B cell (primary cell): ENCODE measurements around the gene EMB. TPM values are rescaled to one million over a fixed set of nuclear protein-coding genes. Genes with fewer than 3 reads are reported as not detected.
"Not testable (repeated sequence)": the region's sequence is repeated elsewhere in the genome, so short reads cannot be mapped to it uniquely, and the experiment has no call there.

Source experiments
- ATAC-seq: fragments of 200-7000 bp; cut with Tn5 transposase; one replicate; pipeline ENCODE4 v1.10.0; 2021; ENCODE audit warnings: low read depth, mild to moderate bottlenecking, moderate number of reproducible peaks, moderate library complexity
- CTCF ChIA-PET: fragments of 350-600 bp; sonication (Branson Sonifier 250); formaldehyde crosslinking; loops from one replicate; lab custom pipeline; 2021; ENCODE audit warnings: antibody characterized with exemption, inconsistent platforms; lab: Charles Lee
- POLR2A ChIA-PET: fragments of 350-600 bp; sonication (Branson Sonifier 250); formaldehyde crosslinking; loops from one replicate; lab custom pipeline; 2021; ENCODE audit warnings: antibody characterized with exemption; lab: Charles Lee
- DNase-seq: peaks from one replicate; pipeline ENCODE4 v3.0.0; 2013
- H2AFZ ChIP-seq: 2 replicates; pipeline ENCODE4 v1.6.1; 2012; ENCODE audit warnings: mild to moderate bottlenecking, low read depth, low read length; ENCODE audit not compliant: insufficient read depth, poor library complexity, severe bottlenecking
- H3K27ac ChIP-seq, 2 donors: 1 replicate in 1 of 2; 2 replicates in 1 of 2; pipeline ENCODE4 v1.5.1; 2012 to 2013; ENCODE audit warnings: low read length in 2 of 2, mild to moderate bottlenecking in 2 of 2, moderate library complexity in 1 of 2
- H3K27me3 ChIP-seq, 4 experiments: fragments of 200-600 bp in 1 of 4; sonication (generic) in 1 of 4; replicated peaks in 1 of 4; 1 replicate in 2 of 4; 2 replicates in 2 of 4; pipeline versions ENCODE4 v1.6.1 to v1.7.0; 2013 to 2016; ENCODE audit warnings: low read length in 3 of 4, mild to moderate bottlenecking in 2 of 4, mixed read lengths in 1 of 4, moderate library complexity in 1 of 4; ENCODE audit not compliant: insufficient read depth in 4 of 4, control insufficient read depth in 3 of 4; ENCODE audit errors: control extremely low read depth in 1 of 4
- H3K36me3 ChIP-seq, 2 experiments: replicated peaks in 1 of 2; 1 replicate in 1 of 2; 2 replicates in 1 of 2; pipeline versions ENCODE4 v1.6.1 to v1.7.1; 2013; ENCODE audit warnings: low read length in 1 of 2; ENCODE audit not compliant: insufficient read depth in 2 of 2, control insufficient read depth in 1 of 2; ENCODE audit errors: control extremely low read depth in 1 of 2, extremely low read depth in 1 of 2
- H3K4me1 ChIP-seq, 2 donors: fragments of 200-600 bp in 1 of 2; sonication (generic) in 1 of 2; 1 replicate in 1 of 2; 2 replicates in 1 of 2; pipeline versions ENCODE4 v1.5.1 to v1.6.1; 2013 to 2017; ENCODE audit warnings: low read length in 2 of 2; ENCODE audit not compliant: control insufficient read depth in 2 of 2, insufficient read depth in 2 of 2
- H3K4me2 ChIP-seq: replicated peaks from 2 replicates; pipeline ENCODE3; 2012; ENCODE audit warnings: mild to moderate bottlenecking, low read depth, low read length; ENCODE audit not compliant: poor library complexity, severe bottlenecking
- H3K4me3 ChIP-seq, 5 experiments: fragments of 200-600 bp in 1 of 5; sonication (generic) in 1 of 5; 1 replicate in 3 of 5; 2 replicates in 2 of 5; pipeline versions ENCODE4 v1.5.1 to v1.7.0; 2011 to 2016; ENCODE audit warnings: low read length in 4 of 5, mild to moderate bottlenecking in 4 of 5, low read depth in 2 of 5, control low read depth in 1 of 5, moderate library complexity in 1 of 5; ENCODE audit not compliant: insufficient read depth in 1 of 5; ENCODE audit errors: control extremely low read depth in 1 of 5, extremely low read depth in 1 of 5
- H3K79me2 ChIP-seq: fragments of 200-600 bp; sonication (generic); one replicate; pipeline ENCODE4 v1.6.0; 2016; ENCODE audit warnings: low read length; ENCODE audit not compliant: control insufficient read depth, insufficient read depth
- H3K9ac ChIP-seq: fragments of 200-600 bp; sonication (generic); 2 replicates; pipeline ENCODE4 v1.6.1; 2017; ENCODE audit warnings: mild to moderate bottlenecking, low read length, moderate library complexity
- H3K9me3 ChIP-seq, 3 donors: one replicate each; pipeline versions ENCODE4 v1.6.1 to v1.7.1; 2013; ENCODE audit warnings: low read length in 2 of 3; ENCODE audit not compliant: control insufficient read depth in 2 of 3, insufficient read depth in 1 of 3; ENCODE audit errors: control extremely low read depth in 1 of 3
- H4K20me1 ChIP-seq: 2 replicates; pipeline ENCODE4 v1.6.0; 2012; ENCODE audit warnings: mild to moderate bottlenecking, low read length; ENCODE audit not compliant: insufficient read depth, control insufficient read depth, poor library complexity, severe bottlenecking
- H3K27ac Mint-ChIP-seq: one replicate; pipeline ENCODE4 v1.8.0; 2021; ENCODE audit warnings: mixed read lengths
- H3K27me3 Mint-ChIP-seq: one replicate; pipeline ENCODE4 v1.8.0; 2021; ENCODE audit warnings: mixed read lengths
- H3K4me1 Mint-ChIP-seq: one replicate; pipeline ENCODE4 v1.8.0; 2021; ENCODE audit warnings: mixed read lengths
- H3K4me3 Mint-ChIP-seq: one replicate; pipeline ENCODE4 v1.8.0; 2021; ENCODE audit warnings: mixed read lengths
- H3K9me3 Mint-ChIP-seq: one replicate; pipeline ENCODE4 v1.8.0; 2022; ENCODE audit warnings: mixed read lengths; ENCODE audit not compliant: insufficient read depth
- EZH2 ChIP-seq: IDR thresholded peaks from 2 replicates; pipeline ENCODE4 v1.6.1; 2012; ENCODE audit warnings: borderline replicate concordance, low read depth, mild to moderate bottlenecking, moderate library complexity, low read length; ENCODE audit not compliant: insufficient read depth, poor library complexity, severe bottlenecking
- WGBS: methylation state at CpG from one replicate; pipeline ENCODE4 v1.1.5; 2013; ENCODE audit warnings: missing lambda C conversion rate; ENCODE audit not compliant: insufficient coverage; 5-methylcytosine and 5-hydroxymethylcytosine counted together
- intact Hi-C: fragments of 100-400 bp; cut with micrococcal nuclease; formaldehyde crosslinking; loops from one replicate; pipeline ENCODE4 v1.10.0; 2022
- polyA plus RNA-seq: library from polyadenylated mRNA; depleted of rRNA; stranded (reverse); fragments of >200 nt; gene quantifications from 2 replicates; pipeline ENCODE4 v1.2.3, GENCODE V29; 2012
- total RNA-seq, 2 donors: library from RNA; stranded (reverse); fragments of 120-200 nt in 1 of 2; gene quantifications; 1 replicate in 1 of 2; 2 replicates in 1 of 2; pipeline versions ENCODE4 v1.2.3 to v1.2.4, GENCODE V29; 2013 to 2022
- TF ChIP-seq, protein P1 (sequence below): fragments of 200-600 bp; IDR thresholded peaks from one replicate; pipeline ENCODE4 v1.8.0; 2022; ENCODE audit warnings: antibody characterized with exemption, mild to moderate bottlenecking

Gene EMB
- total and polyA plus RNA-seq, 2 donors (not counting 1 experiment from before 2014, with no cell fraction given), result 40.7 to 95.7 TPM

DNA sequence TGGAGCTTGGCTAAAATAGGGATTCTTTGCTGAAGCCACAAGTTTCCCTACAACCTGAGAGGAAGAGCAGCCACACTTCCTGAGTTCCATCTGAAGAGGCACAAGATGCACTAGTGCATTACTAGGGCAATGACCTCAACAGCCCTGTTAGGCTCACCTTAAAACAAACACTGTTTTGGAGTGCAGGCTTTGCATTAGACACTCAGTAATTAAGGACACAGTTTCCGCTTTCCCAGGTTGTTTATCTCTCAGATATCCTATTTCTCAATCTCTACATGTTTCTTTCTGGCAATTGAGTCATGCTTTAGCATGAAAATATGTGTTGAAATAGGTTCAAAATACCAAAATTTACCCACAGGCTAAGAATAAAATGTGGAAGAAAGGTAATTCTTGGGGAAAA lies 34.2 kb downstream of the EMB start:
- Histone ChIP-seq H3K9me3 (no peaks in the 10 kb centered on the region), H3K27me3 (no peaks in the 10 kb centered on the region), H3K4me3 (no peak overlapping the region), H3K36me3 (peaks cover 0 to 21% of the 10 kb centered on the region in 2 experiments), H4K20me1 (no peaks in the 10 kb centered on the region), H3K4me1 (peaks cover 7 to 8% of the 10 kb centered on the region in 2 donors), H2AFZ (no peak overlapping the region), H3K79me2 (peaks cover 31% of the 10 kb centered on the region), H3K9ac (no peak overlapping the region), H3K27ac (no peak overlapping the region), H3K4me2 (peak overlapping the region; percentile 20)
- intact Hi-C loops, result no loop called here
- POLR2A ChIA-PET, result no interaction called here
- Mint-ChIP-seq H3K9me3 (no peaks in the 10 kb centered on the region), H3K27me3 (no peaks in the 10 kb centered on the region), H3K4me3 (no peak overlapping the region), H3K4me1 (peaks cover 40% of the 10 kb centered on the region), H3K27ac (peak overlapping the region; percentile 46)
- ATAC-seq (no peak), DNase-seq (no peak)
- CTCF ChIA-PET, result interaction anchor here (0.7 kb wide), 1 partner anchor 33 kb away, joined by 4 read pairs; the partner anchor contains the start of gene EMB
- WGBS, result no CpG with 5 or more reads among the region's 1 CpG
- TF ChIP-seq EZH2, result no peak

DNA sequence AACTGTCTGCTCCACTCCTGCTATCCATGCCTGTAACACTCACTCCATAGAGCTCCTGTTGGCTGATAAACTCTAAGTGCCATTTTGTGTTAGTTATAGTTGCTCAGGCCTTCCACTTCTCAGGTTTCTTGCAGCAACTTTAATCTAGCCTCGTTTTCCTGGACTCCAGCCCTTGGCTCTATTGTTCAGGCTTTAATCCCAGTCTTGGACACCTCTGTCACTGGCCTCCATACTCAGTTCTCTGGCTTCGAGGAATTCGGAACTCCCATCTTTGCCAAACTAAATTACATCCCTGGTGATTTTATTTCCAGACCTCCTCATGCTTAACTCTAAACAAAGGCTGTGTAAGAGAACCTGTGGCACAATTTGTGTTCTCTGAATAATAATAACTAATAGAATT lies 39.8 kb downstream of the EMB start:
- H3K4me3 Mint-ChIP-seq, result no peak overlapping the region
- H3K36me3 ChIP-seq, result peaks cover 2 to 39% of the 10 kb centered on the region in 2 experiments
- no peaks in the 10 kb centered on the region for H3K9me3 Mint-ChIP-seq
- H3K27me3 Mint-ChIP-seq, result no peaks in the 10 kb centered on the region
- H3K27ac ChIP-seq, result no peak overlapping the region
- ATAC-seq (no peak), DNase-seq (no peak)
- H3K4me3 ChIP-seq, result no peak overlapping the region
- H3K79me2 ChIP-seq, result peaks cover 3% of the 10 kb centered on the region
- TF ChIP-seq, protein P1, sequence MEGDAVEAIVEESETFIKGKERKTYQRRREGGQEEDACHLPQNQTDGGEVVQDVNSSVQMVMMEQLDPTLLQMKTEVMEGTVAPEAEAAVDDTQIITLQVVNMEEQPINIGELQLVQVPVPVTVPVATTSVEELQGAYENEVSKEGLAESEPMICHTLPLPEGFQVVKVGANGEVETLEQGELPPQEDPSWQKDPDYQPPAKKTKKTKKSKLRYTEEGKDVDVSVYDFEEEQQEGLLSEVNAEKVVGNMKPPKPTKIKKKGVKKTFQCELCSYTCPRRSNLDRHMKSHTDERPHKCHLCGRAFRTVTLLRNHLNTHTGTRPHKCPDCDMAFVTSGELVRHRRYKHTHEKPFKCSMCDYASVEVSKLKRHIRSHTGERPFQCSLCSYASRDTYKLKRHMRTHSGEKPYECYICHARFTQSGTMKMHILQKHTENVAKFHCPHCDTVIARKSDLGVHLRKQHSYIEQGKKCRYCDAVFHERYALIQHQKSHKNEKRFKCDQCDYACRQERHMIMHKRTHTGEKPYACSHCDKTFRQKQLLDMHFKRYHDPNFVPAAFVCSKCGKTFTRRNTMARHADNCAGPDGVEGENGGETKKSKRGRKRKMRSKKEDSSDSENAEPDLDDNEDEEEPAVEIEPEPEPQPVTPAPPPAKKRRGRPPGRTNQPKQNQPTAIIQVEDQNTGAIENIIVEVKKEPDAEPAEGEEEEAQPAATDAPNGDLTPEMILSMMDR, result no peak
- TF ChIP-seq EZH2, result no peak
- ChIA-PET CTCF (no interaction called here), POLR2A (no interaction called here)
- no peaks in the 10 kb centered on the region for H3K27me3 ChIP-seq
- no peak overlapping the region for H2AFZ ChIP-seq
- 100% methylated on average over 2 of the region's 3 CpGs for WGBS
- no peaks in the 10 kb centered on the region for H4K20me1 ChIP-seq
- no peak overlapping the region for H3K27ac Mint-ChIP-seq
- peaks cover 14% of the 10 kb centered on the region for H3K4me1 Mint-ChIP-seq
- no peaks in the 10 kb centered on the region for H3K4me1 ChIP-seq
- intact Hi-C loops, result no loop called here
- no peaks in the 10 kb centered on the region for H3K9me3 ChIP-seq
- H3K9ac ChIP-seq, result no peak overlapping the region
- no peak overlapping the region for H3K4me2 ChIP-seq

DNA sequence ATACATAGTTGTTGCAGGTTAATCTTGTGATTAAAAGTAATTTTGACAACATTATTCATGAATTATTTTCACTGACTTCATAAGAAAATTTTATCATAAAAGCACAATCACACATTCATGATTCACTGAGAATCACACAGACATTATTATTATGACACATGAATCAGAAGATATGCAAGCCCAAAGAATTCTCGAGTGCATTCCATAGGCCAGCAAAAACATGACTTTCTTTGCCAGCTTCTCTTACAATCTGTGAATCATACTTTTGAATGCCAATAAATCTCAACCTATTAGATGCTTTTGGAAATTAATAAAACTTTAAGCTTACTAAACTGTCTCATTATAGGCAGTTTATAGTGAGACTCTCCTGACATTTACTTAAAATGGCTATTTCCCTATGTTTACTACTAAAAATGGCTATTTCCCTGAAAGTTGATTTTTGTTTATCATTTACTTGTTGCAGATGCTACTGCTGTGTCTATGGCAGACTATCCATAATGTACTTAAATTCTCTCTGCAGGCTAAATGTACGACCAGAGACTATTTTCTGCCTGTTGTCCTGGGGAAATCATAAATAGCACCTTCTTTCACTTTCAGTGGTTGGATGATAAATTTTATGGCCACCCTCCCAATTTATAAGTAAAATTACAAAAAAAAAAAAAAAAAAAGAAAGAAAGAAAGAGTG lies 47.0 kb downstream of the EMB start:
- WGBS, result no CpG with 5 or more reads among the region's 2 CpGs
- POLR2A ChIA-PET, H3K79me2 ChIP-seq, H3K9ac ChIP-seq, H3K4me3 Mint-ChIP-seq, ATAC-seq, CTCF ChIA-PET, H3K36me3 ChIP-seq, H3K9me3 Mint-ChIP-seq, H3K4me2 ChIP-seq, H3K27ac ChIP-seq, DNase-seq, H4K20me1 ChIP-seq, H3K4me3 ChIP-seq, H3K4me1 ChIP-seq, H3K27ac Mint-ChIP-seq, H3K27me3 Mint-ChIP-seq, H2AFZ ChIP-seq, H3K9me3 ChIP-seq, H3K27me3 ChIP-seq: not testable (repeated sequence)
- H3K4me1 Mint-ChIP-seq, result peaks cover 27% of the 10 kb centered on the region
- intact Hi-C loops, result loop anchor here (10.0 kb wide), 1 partner anchor 51 kb away; the partner anchor contains the start of gene EMB
